ENCODE measurements around the gene FAM110A.
"Not testable (repeated sequence)": the region's sequence is repeated elsewhere in the genome, so short reads cannot be mapped to it uniquely, and the experiment has no call there.

FAM110A gene

DNA sequence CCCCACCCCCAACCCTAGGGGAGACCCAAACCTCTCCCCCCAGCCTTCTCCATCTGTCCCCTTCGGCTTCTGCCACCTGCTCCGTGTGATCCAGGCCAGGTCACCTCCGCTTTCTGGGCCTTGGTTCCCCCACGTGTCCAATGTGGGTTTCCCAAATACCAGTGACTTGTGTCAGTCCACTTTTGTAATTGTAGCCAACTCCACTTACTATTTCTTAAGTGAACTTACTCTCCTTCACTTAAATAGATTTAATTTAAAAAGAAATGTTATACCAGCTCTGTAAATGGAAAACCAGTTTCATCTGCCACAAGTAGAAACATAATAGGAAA lies 10.0 kb upstream of the FAM110A start:
- no peak for DNase-seq (ENCODE audit: low read depth in 3 of 3)

DNA sequence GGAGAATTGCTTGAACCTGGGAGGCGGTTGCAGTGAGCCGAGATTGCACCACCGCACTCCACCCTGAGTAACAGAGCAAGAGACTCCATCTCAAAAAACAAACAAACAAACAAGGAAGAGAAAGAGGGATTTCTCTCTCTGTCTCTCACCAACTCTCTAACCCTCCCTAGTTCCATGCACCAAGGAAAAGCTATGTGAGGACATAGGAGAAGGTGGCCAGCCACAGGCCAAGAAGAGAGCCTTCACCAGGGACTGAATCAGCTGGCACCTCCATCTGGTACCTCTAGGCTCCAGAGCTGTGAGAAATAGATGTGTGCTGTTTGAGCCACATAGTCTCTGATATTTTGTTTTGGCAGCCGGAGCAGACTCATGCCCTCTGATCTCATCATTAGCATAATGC lies 9.0 kb upstream of the FAM110A start:
- DNase-seq (ENCODE audit: low read depth in 3 of 3) = no peak

DNA sequence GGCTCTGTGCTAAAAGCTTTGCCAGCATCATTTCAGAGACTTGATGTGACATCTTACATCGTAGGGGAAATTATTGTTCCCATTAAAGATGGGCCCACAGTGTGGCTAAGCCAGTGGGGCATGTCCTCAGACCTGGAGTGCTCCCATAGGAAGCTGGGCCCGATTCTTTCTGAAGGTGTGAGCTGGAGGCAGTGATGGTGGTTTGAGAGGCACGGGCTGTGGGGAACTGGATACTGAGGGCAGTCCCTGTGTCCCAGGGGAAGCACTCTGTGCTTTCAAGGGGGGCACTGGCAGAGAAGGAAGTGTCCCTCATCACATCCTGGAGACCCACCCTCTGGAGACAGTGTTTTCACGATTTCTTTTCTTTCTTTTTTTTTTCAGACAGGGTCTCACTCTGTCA lies 8.6 kb upstream of the FAM110A start:
- no peak for DNase-seq (ENCODE audit: low read depth in 3 of 3)

DNA sequence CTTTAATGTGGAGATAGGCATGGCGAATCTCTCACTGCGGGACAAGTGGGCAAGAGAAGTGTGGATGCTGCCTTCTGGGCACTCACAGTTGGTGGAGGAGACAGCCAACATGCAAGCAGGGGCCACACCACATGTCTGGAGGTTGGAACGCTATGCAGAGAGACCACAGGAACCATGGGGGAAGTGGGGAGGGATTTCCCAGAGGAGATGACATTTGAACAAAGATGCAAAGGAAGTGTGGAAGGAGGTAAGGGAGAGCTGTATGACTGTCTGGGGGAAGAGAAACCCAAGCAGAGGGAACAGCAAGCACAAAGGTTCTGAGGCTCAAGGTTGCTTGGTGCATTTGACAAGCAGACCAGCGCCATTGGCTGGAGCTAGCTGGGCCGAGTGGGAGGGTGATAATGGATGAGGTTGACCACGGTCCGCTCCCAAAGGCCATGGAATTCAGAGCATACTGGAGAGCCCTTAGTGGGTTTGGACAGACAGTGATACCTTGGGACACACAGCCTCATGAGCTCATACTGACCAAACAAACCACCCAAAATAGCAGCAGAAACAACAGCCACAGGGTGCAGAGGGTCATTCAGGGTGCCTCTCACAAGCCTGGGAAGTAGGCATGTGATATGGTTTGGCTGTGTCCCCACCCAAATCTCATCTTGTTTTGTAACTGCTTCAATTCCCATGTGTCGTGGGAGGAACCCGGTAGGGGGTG lies 7.6 kb upstream of the FAM110A start:
- DNase-seq (ENCODE audit: low read depth in 3 of 3) = no peak

DNA sequence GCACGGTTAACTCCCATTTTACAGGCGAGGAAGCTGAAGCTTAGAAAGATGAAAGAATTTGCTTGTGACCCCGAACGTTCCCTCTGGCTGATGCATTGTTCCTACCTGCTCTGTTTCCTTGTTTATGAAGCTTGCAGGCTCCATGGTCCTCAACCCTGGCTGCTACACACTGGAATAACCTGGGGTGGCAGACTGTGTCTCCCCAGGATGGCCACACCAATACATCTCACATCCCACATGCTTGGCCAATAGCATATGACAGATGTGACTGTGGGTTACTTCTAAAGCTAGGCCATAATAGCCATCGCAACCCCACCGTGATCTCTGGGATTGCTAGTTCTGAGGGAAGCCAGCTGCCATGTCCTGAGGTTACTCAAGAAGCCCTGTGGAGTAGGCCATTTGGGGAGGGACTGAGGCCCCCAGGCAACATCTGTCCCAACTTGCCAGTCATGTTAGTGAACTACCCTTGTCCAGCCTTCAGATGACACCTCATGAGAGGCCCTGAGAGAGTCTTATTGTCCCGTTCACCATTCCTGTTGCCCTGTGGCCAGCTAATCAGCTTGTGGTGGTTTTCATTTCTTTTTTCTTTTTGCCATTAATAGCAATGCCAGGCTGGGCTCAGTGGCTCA lies 6.7 kb upstream of the FAM110A start:
- no peak for DNase-seq (ENCODE audit: low read depth in 3 of 3)

DNA sequence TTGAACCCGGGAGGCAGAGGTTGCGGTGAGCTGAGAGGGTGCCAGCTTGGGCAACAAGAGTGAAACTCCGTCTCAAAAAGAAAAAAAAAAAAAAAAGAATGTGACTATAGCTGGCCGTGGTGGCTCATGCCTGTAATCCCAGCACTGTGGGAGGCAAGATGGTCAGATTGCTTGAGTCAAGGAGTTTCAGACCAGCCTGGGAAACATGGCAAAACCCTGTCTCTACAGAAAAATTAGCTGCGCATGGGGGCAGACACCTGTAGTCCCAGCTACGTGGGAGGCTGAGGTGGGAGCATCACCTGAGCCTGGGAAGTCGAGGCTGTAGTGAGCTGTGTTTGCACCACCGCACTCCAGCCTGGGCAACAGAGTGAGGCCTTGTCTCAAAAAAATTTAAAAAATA lies 5.5 kb upstream of the FAM110A start:
- DNase-seq (ENCODE audit: low read depth in 3 of 3) = not testable (repeated sequence)

DNA sequence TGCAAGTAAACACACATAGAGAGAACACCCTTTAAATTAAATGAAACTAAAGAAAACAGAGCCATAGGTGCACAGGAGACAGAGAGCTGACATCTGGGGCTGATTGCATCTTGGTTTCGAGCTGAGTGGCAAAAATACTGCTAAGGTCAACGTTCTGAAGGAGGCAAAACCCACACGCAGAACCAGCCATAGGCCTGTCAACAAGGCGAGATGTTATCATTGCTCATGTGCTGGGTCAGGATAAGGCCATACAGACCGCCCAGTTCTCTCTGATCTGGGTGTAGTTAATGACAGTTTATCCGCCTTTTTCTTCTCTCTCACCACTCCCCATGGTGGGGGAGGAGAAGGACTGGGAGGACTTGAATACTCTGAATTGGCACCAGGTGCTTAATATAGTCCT lies 4.5 kb upstream of the FAM110A start:
- DNase-seq (ENCODE audit: low read depth in 3 of 3) = no peak

DNA sequence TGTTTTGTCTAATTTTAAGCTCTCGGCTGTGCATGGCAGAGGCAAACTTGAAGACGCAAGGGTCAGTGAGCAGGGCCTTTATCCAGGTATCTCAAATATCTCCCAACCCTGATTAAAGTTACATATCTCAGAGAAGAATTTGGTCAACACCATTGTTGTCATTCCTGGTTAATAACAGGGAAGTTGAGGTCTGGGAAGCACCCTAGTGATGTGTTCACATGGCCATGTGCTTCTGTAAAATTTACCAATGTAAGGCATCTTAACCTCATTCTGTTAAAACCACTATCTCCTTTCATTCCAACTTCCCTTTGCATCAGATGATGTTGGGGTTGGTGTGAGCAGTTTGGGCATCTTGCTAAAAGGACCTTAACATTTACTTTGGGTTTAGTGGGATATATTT lies 4.0 kb upstream of the FAM110A start:
- no peak for DNase-seq (ENCODE audit: low read depth in 3 of 3)

DNA sequence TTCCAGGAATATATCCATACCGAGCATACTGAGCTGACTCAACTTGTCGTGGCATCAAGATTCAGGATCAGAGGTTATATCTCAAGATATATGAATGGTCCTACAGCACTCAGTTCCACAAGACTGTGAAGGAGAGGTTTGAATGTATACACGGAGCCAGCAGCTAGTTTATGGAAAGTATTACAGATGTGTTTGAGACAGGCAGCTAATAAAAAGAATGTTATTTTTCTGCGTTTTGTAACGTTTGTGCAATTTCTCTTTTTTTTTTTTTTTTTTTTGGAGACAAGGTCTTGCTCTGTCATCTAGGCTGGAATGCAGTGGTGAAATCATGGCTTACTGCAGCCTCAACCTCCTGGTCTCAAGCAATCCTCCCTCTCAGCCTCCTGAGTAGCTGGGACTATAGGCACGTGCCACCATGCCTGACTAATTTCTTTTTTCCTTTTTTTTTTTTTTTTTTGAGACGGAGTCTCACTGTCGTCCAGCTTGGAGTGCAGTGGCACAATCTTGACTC lies 3.4 kb upstream of the FAM110A start:
- no peak for DNase-seq (ENCODE audit: low read depth in 3 of 3)

DNA sequence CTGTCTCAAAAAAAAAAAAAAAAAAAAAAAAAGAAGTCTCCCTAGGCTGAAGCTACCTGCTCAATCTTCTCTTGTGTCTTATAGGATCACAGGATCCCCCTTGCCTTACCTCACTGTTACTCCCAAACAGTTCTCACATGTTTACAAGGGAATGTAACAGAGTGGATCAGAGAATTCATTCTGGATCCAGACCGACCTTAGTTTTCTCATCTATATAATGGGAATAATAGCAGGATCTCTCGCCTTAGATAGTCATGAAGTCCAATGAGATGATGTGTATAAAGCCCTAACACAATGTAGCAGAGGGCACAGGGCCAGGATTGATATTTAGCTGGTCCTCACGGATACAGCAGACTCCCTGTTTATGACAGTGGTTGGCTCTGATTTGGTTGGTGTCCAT lies 2.3 kb upstream of the FAM110A start:
- no peak for DNase-seq (ENCODE audit: low read depth in 3 of 3)

DNA sequence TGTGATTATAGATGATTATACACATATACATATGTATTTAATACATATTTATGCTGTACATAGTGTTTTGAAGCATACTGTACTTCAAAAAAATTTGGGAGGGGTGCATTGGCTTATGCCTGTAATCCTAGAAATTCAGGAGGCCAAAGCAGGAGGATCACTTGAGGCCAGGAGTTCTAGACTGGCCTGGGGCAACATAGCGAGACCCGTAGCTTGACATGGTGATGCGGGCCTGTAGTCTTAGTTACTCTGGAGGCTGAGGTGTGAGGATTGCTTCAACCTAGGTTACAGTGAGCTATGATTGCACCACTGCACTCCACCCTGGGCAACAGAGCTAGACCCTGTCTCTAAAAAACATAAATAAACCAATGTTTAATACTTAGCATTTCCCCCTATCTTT lies 1.6 kb upstream of the FAM110A start:
- no peak for DNase-seq (ENCODE audit: low read depth in 3 of 3)

DNA sequence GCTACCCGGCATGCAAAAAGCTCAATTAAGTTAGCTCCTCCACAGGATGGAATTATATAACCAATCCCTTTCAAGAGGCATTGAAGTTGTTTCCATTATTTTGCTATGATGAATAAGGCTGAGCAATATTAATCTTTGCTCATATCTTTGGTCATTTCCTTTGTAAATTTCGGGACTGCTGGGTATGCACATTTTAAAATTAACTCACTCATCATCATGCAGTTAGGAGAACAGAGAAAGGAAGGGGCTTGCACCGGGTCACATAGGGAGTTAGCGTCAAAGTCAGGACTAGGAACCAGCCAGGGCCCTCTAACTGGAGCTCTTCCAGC lies 430 bp upstream of the FAM110A start:
- no peak for DNase-seq (ENCODE audit: low read depth in 3 of 3)

DNA sequence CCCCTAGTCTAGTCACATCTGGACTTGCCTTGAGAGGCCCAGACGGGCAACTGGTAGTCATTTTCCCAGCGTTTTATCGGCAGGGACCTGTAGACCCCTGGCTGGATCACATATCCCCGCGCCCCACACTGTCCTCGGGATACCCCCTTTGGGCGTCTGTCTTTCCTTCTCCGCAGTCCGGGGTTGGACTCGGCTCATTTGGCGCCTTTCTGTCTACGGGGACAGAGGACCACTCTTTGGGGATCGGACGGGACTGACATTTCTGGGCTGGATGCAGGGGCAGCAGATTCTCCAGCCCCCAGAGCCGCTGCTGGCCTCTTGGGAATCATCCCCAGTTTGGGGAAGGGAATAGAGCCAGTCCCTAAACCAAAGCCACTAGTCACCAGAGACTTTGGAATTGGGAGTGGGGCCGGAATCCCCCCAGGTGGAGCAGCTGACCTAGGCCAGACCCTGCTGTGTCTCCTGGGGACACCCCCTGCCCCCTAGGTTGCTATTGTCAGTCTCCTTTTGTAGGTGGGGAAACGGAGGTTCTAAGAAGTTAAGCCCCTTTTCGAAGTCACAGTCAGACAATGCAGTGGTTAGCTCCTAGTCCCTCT lies 734 bp downstream of the FAM110A start:
- DNase-seq (ENCODE audit: low read depth in 3 of 3) = no peak

DNA sequence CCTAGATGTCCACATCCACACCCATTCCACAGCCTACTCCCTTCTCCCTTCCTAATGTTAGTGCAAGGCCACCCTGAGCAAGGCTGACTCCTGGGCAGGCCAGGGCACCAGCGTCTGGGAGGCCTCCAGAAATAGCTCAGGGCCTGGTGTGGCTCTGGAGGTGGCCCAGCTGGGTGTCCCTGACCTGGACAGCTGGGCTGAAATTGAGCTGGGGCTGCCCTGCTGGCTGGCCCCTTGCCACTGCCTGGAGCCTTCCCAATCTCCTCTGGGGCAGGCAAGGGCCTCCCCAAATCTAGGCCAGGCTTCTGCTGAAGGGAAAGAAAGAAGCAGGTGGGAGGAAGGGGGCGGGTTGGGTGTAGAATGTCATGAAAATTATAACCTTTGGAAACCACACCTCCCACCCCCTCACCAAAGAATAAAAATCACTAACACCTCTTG lies 2.1 kb downstream of the FAM110A start:
- no peak for DNase-seq (ENCODE audit: low read depth in 3 of 3)

DNA sequence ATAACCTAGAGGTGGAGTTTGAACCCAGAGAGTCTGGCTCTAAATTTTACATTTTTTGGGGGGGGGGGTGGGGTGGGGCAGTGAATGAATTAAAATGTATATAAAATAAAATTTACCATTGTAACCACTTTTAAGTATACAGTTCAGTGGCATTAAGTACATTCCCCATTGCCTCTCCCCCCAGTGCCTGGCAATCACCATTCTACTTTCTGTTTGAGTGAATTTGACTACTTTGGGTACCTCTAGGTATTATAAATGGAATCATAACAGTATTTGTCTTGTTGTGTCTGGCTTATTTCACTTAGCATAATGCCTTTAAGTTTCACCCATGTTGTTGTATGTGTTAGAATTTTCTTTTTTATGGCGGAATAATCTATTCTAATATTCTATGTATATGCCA lies 2.7 kb downstream of the FAM110A start:
- no peak for DNase-seq (ENCODE audit: low read depth in 3 of 3)

DNA sequence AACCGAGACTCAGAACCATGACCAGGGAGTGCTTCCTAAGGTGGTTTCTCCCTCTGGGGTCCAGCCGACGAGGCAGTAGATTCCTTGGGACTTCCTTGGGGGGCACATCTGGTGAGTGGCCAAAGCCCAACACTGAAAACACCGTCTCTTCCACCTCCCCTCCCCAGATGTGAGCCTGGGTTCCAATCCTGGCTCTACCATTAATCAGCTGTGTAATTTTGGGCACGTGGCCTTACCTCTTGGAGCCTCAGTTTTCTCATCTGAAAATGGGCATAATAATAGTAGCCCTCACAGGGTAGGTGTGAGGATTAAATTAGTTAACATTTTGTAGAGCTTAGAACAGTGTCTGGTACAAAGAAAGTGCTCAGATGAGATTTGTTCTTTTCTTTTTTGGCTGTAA lies 5.5 kb downstream of the FAM110A start:
- DNase-seq (ENCODE audit: low read depth in 3 of 3) = no peak

DNA sequence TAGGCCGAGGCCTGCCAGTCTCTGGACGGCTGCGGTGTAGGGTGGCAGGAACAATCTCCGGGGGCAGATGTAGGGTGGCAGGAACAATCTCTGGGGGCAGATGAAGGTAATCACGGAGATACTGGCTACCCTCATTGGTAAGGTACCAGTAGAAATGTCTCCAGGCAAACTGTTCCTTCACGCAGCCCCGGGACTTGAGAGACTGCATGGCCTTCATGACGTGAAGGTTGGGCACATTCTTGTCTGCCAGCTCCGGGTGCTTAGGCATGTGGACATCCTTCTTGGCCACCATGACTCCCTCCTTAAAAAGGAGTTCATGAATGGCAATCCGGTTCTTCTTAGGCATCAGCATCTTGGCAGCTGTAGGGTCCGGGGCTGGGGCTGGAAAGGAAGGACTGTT lies 6.1 kb downstream of the FAM110A start:
- no peak for DNase-seq (ENCODE audit: low read depth in 3 of 3)

DNA sequence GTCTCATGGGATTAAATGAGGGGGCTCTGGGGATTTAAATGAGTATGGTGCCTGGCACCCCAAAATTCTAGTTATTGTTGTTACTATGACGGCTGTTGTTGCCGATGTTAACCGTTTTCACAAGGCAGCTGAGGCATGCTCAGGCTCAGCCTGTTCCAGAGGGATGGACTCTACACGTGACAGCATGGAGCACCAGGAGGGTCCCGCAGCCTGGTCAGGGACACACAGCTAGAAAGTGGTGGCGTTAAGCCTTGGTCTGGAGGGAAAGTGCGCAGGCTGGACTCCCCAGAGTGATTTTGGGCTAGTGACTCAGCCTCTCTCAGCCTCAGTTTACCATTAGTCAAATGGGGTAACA lies 7.0 kb downstream of the FAM110A start:
- no peak for DNase-seq (ENCODE audit: low read depth in 3 of 3)

DNA sequence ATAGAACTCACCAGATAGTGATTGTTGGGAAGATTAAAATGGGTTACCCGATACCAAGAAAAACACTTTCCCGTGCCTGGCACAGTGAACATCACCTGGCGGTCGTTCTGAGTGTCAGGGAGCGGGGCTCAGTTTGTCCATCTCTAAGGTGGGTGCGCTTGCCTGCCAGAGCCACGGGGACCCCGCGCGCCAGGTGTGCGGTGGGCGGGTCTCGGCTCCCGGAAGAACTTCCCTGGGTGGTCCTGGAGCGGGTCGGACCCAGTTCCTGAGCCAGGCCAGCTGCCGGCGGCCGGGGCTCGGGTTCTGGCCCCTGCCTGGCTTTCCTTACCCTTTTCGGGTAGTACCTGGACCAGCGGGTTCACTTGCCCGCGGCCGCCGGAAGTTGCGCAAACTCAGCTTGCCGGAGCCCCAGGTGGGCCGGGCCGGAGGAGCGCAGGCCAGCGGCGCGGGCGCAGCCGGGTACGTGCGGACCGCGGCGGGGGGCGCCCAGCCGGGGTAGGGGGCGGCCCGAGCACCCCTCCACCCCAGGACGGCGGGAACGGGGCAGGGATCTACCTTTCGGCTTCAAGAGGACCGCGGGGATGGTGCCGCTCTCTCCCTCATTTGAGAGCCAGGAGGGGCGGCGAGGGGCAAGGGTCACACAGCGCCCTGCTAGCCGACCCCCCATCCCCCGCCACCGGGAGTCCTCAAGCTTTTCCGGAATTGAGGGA lies 7.5 kb downstream of the FAM110A start:
- no peak for DNase-seq (ENCODE audit: low read depth in 3 of 3)

DNA sequence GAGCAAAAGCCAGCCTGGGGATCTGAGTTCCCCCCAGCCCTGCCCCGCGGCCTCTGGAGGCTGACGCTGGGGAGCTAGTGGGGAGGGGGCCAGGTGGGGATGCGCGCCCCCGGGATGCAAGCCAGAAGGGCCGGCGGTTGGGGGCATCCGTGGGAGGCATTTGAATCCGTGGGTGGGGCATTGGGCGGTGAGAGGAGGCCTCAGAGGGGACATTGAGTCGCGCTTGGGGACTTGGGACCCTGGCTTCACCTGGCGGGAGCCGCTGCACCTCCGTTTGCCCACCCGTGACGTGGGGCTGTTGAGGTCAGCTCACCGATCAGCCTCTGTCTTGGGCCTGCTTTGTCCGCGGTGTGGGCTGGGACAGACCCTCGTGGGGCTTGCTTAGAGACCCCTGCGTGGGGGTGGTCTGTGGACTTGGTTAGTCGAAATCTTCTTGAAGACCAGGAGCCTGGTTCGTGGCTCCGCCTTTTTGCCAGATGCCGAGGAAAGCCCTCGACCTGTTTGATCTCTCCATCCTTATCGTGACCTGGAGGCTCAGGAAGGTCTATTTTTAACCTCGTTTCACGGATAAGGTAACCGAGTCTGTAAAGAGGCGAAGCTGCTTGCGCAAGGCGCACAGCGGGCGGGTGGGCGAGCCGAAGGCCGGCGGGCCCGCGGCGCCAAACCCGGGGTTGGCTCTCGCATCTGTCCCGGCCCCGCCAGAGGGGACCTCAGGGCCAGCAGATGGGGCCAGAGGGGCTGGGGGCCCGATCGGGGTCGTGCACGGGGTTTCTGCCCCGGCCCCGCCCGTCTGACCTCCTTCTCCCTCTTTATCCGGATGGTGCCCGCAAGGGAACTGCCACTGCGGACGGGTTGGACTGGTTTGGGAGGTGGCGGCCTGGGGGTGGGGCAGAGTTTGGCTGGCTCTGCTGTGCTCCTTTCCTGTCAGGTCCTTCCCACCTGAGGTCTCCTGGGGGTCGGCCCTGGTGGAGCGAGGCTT lies 8.3 kb downstream of the FAM110A start:
- no peak for DNase-seq (ENCODE audit: low read depth in 3 of 3)

DNA sequence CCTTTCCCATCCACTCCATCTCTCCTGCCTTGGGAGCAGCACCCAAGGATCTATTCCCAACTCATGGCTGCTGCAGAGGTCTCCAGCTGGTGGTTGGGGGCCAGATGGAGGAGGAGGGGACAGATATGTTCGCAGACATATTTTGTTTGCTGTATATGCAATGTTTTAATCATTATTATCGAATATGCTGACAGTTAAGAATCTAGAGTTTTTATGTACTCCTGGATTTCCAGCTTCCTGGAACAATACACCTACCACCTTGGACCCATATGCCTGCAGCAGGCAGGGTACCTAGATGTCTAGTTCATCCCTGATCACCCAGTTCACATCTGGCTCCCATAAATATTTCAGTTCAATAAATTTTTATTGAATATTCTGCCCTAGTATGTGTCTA lies 9.0 kb downstream of the FAM110A start:
- DNase-seq (ENCODE audit: low read depth in 3 of 3) = no peak

DNA sequence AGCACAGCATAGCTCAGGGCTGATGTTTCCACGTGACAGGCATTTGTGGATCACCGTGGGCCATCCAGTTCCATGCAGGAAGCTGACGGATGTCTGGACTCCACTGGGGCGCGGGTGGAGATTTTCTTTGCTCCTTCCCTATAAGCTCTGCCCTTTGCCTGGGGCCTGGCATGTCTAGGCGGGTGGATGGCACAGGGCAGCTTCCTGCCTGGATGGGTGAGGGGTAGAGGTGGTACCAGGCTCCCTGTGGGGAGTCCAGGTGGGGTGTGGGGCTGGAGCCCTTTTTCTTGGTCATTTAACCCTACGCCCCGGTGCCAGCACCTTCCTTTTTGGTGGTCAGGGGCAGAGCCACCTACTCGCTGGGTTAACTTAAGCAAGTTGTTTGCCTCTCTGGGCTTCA lies 10.4 kb downstream of the FAM110A start:
- no peak for DNase-seq (ENCODE audit: low read depth in 3 of 3)
